A549 (cell line): ENCODE data around the gene LRRC45. TPM values are rescaled to one million over a fixed set of nuclear protein-coding genes. Genes with fewer than 3 reads are reported as not detected.
A peak's percentile ranks its signal among the peaks of the same experiment; 100 is the strongest.

Source experiments
- ATAC-seq, 2 experiments: fragments of 200-7000 bp in 1 of 2; fragments of >200 bp in 1 of 2; cut with Nextera tagmentation in 1 of 2; cut with Tn5 transposase in 1 of 2; 3 replicates each; pipeline versions ENCODE4 v1.8.0 to v1.9.1; 2018 to 2020; ENCODE audit warnings: mild to moderate bottlenecking in 1 of 2, moderate library complexity in 1 of 2
- CTCF ChIA-PET: fragments of 300-600 bp; sonication (Branson Sonifier 250); formaldehyde crosslinking; extraction: SDS; loops from one replicate; lab custom pipeline; 2021; ENCODE audit warnings: antibody characterized with exemption, inconsistent platforms; lab: Yijun Ruan, JAX
- POLR2A ChIA-PET: fragments of 350-600 bp; formaldehyde crosslinking; extraction: SDS; loops from one replicate; lab custom pipeline; 2021; ENCODE audit warnings: antibody characterized with exemption, inconsistent platforms; lab: Yijun Ruan, JAX
- DNase-seq, 2 experiments: peaks; one replicate each; pipeline versions ENCODE4 v3.0.0 to v3.0.0-alpha.2; 2011 to 2016; ENCODE audit warnings: low read depth in 1 of 2, low spot score in 1 of 2
- FAIRE-seq: peaks from 2 replicates; lab custom pipeline; 2011; peaks lifted over from hg19 to GRCh38; lab: Jason Lieb, UNC
- H3K27ac ChIP-seq, 2 experiments: fragments of >200 bp; sonication (Bioruptor Twin); formaldehyde crosslinking; 3 replicates each; pipeline ENCODE4 v1.5.1; 2016 to 2017
- H3K4me1 ChIP-seq: fragments of >200 bp; sonication (Bioruptor Twin); formaldehyde crosslinking; 3 replicates; pipeline ENCODE4 v1.6.1; 2016
- H3K4me2 ChIP-seq: fragments of >200 bp; sonication (Bioruptor Twin); formaldehyde crosslinking; 3 replicates; pipeline ENCODE4 v1.6.1; 2016
- H3K4me3 ChIP-seq: fragments of >200 bp; sonication (Bioruptor Twin); formaldehyde crosslinking; 3 replicates; pipeline ENCODE4 v1.5.1; 2016
- H3K9me3 ChIP-seq: fragments of >200 bp; sonication (Bioruptor Twin); formaldehyde crosslinking; 3 replicates; pipeline ENCODE4 v1.6.1; 2016
- BHLHE40 ChIP-seq: IDR thresholded peaks from 2 replicates; pipeline ENCODE4 v1.6.1; 2012; ENCODE audit warnings: low read depth, low read length, inconsistent platforms
- CBX8 ChIP-seq: fragments of 200-600 bp; sonication (generic); IDR thresholded peaks from 2 replicates; pipeline ENCODE4 v1.6.1; 2016
- CHD2 ChIP-seq: fragments of 150-350 bp; IDR thresholded peaks from 2 replicates; pipeline ENCODE4 v1.6.1; 2014; ENCODE audit warnings: low read length; ENCODE audit not compliant: partially characterized antibody
- CHD4 ChIP-seq: fragments of 200-600 bp; sonication (generic); IDR thresholded peaks from 2 replicates; pipeline ENCODE4 v1.6.1; 2016; ENCODE audit warnings: antibody characterized with exemption, mild to moderate bottlenecking, borderline replicate concordance
- CTCF ChIP-seq: fragments of >200 bp; sonication (Bioruptor Twin); formaldehyde crosslinking; IDR thresholded peaks from 3 replicates; pipeline ENCODE4 v1.5.1; 2016
- EHF ChIP-seq: fragments of 250-450 bp; sonication (Bioruptor Pico); IDR thresholded peaks from 2 replicates; pipeline ENCODE4 v1.5.0; 2020; ENCODE audit warnings: mild to moderate bottlenecking
- EHMT2 ChIP-seq: fragments of 200-600 bp; sonication (generic); IDR thresholded peaks from 2 replicates; pipeline ENCODE4 v1.6.1; 2016; ENCODE audit warnings: antibody characterized with exemption, low read depth, mild to moderate bottlenecking, moderate library complexity
- ELK1 ChIP-seq: fragments of 150-350 bp; IDR thresholded peaks from 2 replicates; pipeline ENCODE4 v1.6.1; 2014; ENCODE audit warnings: low read depth, mild to moderate bottlenecking, low read length
- EP300 ChIP-seq, 2 experiments: fragments of >200 bp; sonication (Bioruptor Twin); formaldehyde crosslinking; IDR thresholded peaks; 2 replicates in 1 of 2; 3 replicates in 1 of 2; pipeline ENCODE4 v1.6.1; 2016 to 2017
- ESRRA ChIP-seq: fragments of 150-350 bp; IDR thresholded peaks from 2 replicates; pipeline ENCODE4 v1.6.1; 2014; ENCODE audit warnings: mild to moderate bottlenecking, low read length, borderline replicate concordance
- FOXS1 ChIP-seq: fragments of 250-450 bp; sonication (Bioruptor Pico); IDR thresholded peaks from 2 replicates; pipeline ENCODE4 v1.5.0; 2020; ENCODE audit warnings: mild to moderate bottlenecking, moderate library complexity
- HDAC2 ChIP-seq: fragments of 200-600 bp; sonication (generic); IDR thresholded peaks from 2 replicates; pipeline ENCODE4 v1.6.1; 2016
- HEYL ChIP-seq: fragments of 250-450 bp; sonication (Bioruptor Pico); IDR thresholded peaks from 2 replicates; pipeline ENCODE4 v1.8.0; 2021; ENCODE audit warnings: mild to moderate bottlenecking, moderate library complexity
- HMGXB4 ChIP-seq: fragments of 250-450 bp; sonication (Bioruptor Pico); IDR thresholded peaks from 2 replicates; pipeline ENCODE4 v1.5.0; 2021; ENCODE audit warnings: mild to moderate bottlenecking, moderate library complexity, borderline replicate concordance
- HOXB13 ChIP-seq: fragments of 250-450 bp; sonication (Bioruptor Pico); IDR thresholded peaks from 2 replicates; pipeline ENCODE4 v1.5.0; 2020; ENCODE audit warnings: low read depth, mild to moderate bottlenecking, moderate library complexity
- HOXB5 ChIP-seq: fragments of 250-450 bp; sonication (Bioruptor Pico); IDR thresholded peaks from 2 replicates; pipeline ENCODE4 v1.5.0; 2020; ENCODE audit warnings: mild to moderate bottlenecking, moderate library complexity
- JUNB ChIP-seq: fragments of >200 bp; sonication (Bioruptor Twin); formaldehyde crosslinking; IDR thresholded peaks from 2 replicates; pipeline ENCODE4 v1.6.1; 2016
- KDM5A ChIP-seq: fragments of 200-600 bp; sonication (generic); IDR thresholded peaks from 2 replicates; pipeline ENCODE4 v1.6.1; 2016; ENCODE audit warnings: antibody characterized with exemption, mild to moderate bottlenecking
- MAFK ChIP-seq: fragments of 450-650 bp; IDR thresholded peaks from 2 replicates; pipeline ENCODE4 v1.6.1; 2014; ENCODE audit not compliant: partially characterized antibody
- MAX ChIP-seq: IDR thresholded peaks from 2 replicates; pipeline ENCODE4 v1.6.1; 2012
- MYC ChIP-seq: IDR thresholded peaks from 2 replicates; pipeline ENCODE4 v1.6.1; 2012; ENCODE audit warnings: mild to moderate bottlenecking, inconsistent platforms, low read length, improper control_type of control experiment, borderline replicate concordance
- NFE2L2 ChIP-seq: fragments of 150-350 bp; conservative IDR thresholded peaks from 2 replicates; pipeline ENCODE4 v1.6.1; 2014; ENCODE audit warnings: low read length
- PHF8 ChIP-seq: fragments of 200-600 bp; sonication (generic); IDR thresholded peaks from 2 replicates; pipeline ENCODE4 v1.6.1; 2016; ENCODE audit warnings: low read depth, mild to moderate bottlenecking, antibody characterized with exemption, moderate library complexity, borderline replicate concordance
- POLR2A ChIP-seq: IDR thresholded peaks from 2 replicates; pipeline ENCODE4 v1.6.1; 2012; ENCODE audit warnings: mild to moderate bottlenecking, low read length
- POLR2AphosphoS2 ChIP-seq: conservative IDR thresholded peaks from 2 replicates; pipeline ENCODE4 v1.6.1; 2012; ENCODE audit warnings: low read length, improper control_type of control experiment, inconsistent platforms
- RAD21 ChIP-seq, 2 experiments: fragments of >200 bp in 1 of 2; sonication (Bioruptor Twin) in 1 of 2; formaldehyde crosslinking in 1 of 2; IDR thresholded peaks in 1 of 2; conservative IDR thresholded peaks in 1 of 2; 2 replicates in 1 of 2; 3 replicates in 1 of 2; pipeline ENCODE4 v1.6.1; 2012 to 2018; ENCODE audit warnings: inconsistent platforms in 1 of 2
- RFX5 ChIP-seq: fragments of 450-650 bp; IDR thresholded peaks from 2 replicates; pipeline ENCODE4 v1.7.1; 2014; ENCODE audit warnings: antibody characterized with exemption, mild to moderate bottlenecking, moderate library complexity
- SMC3 ChIP-seq: fragments of >200 bp; sonication (Bioruptor Twin); formaldehyde crosslinking; IDR thresholded peaks from 3 replicates; pipeline ENCODE4 v1.6.1; 2018; ENCODE audit warnings: inconsistent platforms
- TP53 ChIP-seq: fragments of 250-450 bp; sonication (Bioruptor Pico); IDR thresholded peaks from 2 replicates; pipeline ENCODE4 v1.5.0; 2021; ENCODE audit warnings: mild to moderate bottlenecking, moderate library complexity
- ZC3H11A ChIP-seq: fragments of 450-650 bp; IDR thresholded peaks from 2 replicates; pipeline ENCODE4 v1.6.1; 2014; ENCODE audit warnings: antibody characterized with exemption, mild to moderate bottlenecking
- WGBS: methylation state at CpG from one replicate; pipeline ENCODE4 v1.1.6; 2017; ENCODE audit errors: missing lambda C conversion rate; 5-methylcytosine and 5-hydroxymethylcytosine counted together
- polyA plus RNA-seq, 4 experiments: library from polyadenylated mRNA; depleted of rRNA in 3 of 4; stranded (reverse); fragments of >200 nt; fragmentation: RNase III in 1 of 4; extraction: RNeasy Plus Mini Kit Qiagen cat#74134 plus additional on column Dnase treatment in 1 of 4; gene quantifications; 2 replicates in 3 of 4; 3 replicates in 1 of 4; pipeline ENCODE4 v1.2.3, GENCODE V29; 2011 to 2017
- TF ChIP-seq, protein P1 (sequence below): fragments of >200 bp; sonication (Bioruptor Twin); formaldehyde crosslinking; IDR thresholded peaks from 2 replicates; pipeline ENCODE4 v1.6.1; 2016
- TF ChIP-seq, protein P2 (sequence below): fragments of 450-650 bp; IDR thresholded peaks from 2 replicates; pipeline ENCODE4 v1.6.1; 2014; ENCODE audit warnings: antibody characterized with exemption
- TF ChIP-seq, protein P3 (sequence below): fragments of 250-450 bp; sonication (Bioruptor Pico); IDR thresholded peaks from 2 replicates; pipeline ENCODE4 v1.5.0; 2020; ENCODE audit warnings: low read depth, mild to moderate bottlenecking, moderate library complexity

LRRC45 gene
- polyA plus RNA-seq, 2 of the 4 experiments (the other 2 are of a cell fraction): 6.4 to 24.5 TPM

DNA sequence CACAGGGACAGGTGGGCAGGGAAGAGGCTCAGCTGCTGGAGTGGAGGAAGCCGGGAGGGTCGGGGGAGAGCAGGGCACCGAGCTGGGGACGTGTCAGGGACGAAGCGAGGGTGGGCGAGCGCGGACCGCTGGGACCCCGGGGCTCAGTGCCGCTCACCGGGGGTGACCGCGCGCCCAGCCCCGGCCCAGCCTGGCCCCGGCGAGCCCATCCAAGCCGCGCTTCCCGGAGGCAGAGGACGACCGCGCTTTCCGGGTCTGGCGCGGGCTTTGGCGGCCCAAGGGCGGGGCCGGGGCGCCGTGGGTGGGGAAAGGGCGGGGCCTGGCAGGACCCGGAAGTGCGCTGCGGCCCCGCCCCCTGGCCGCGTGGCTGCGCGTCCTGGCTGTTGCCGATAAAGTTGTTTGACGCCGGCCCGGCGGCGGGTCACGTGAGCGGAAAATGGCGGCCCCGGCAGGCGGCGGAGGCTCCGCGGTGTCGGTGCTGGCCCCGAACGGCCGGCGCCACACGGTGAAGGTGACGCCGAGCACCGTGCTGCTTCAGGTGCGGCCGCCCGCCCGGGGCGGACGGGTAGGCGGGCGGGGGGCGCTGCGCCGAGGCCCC is 45.8 kb upstream of the LRRC45 start, which contains the start of gene ASPSCR1:
Gene ASPSCR1 (plus strand): TSS at position 419 of the 598 bp plus-strand sequence. CDS start 18 bp downstream, at position 437.
- peak; percentile 74 to 95 for DNase-seq
- Histone ChIP-seq H3K4me2 (peak within 1 kb of the TSS; percentile 94), H3K9me3 (peaks cover 18% of the 10 kb centered on the region), H3K27ac (peak within 1 kb of the TSS; percentile 89 to 94), H3K4me3 (peak within 1 kb of the TSS; percentile 89), H3K4me1 (peaks cover 12% of the 10 kb centered on the region)
- no peak for FAIRE-seq
- ChIA-PET CTCF (interaction anchor here (0.6 to 7.1 kb wide), 7 partner anchors 8 to 44 kb away, joined by 3 to 52 read pairs (median 4); partner anchors contain the start of genes CENPX, LRRC45 and NOTUM), POLR2A (interaction anchor here (1.0 to 1.3 kb wide), 4 partner anchors 10 to 44 kb away, joined by 3 to 5 read pairs (median 4); no protein-coding TSS in a partner anchor)
- WGBS: 1% methylated on average over 27 of the region's 76 CpGs
- ATAC-seq: peak; percentile 88 to 89
- TF ChIP-seq ESRRA (no peak), FOXS1 (CRISPR knock-in tag) (no peak), TP53 (peak; percentile 56; the same call in 1 of the 2 replicates), CTCF (no peak), CHD2 (no peak), HEYL (no peak), HOXB13 (CRISPR knock-in tag) (no peak; the same call in 1 of the 2 replicates), BHLHE40 (peak; percentile 96), EP300 (IDR thresholded peaks at IDR 0.05) (no peak), HMGXB4 (CRISPR knock-in tag) (no peak), MAX (peak; percentile 98), POLR2AphosphoS2 (no peak), EHF (CRISPR knock-in tag) (no peak; the same call in 1 of the 2 replicates), HDAC2 (no peak), ELK1 (no peak), EHMT2 (no peak), POLR2A (peak; percentile 77), PHF8 (peak; percentile 94; the same call in 1 of the 2 replicates), MAFK (no peak), RAD21 (conservative IDR thresholded peaks at IDR 0.05 in 1 of 2, IDR thresholded peaks at IDR 0.05 in 1 of 2) (no peak), CBX8 (no peak), HOXB5 (CRISPR knock-in tag) (peak; percentile 48; the same call in 1 of the 2 replicates), MYC (peak; percentile 100), SMC3 (0 out of 3 replicates have a peak, but pooled peaks have one; percentile 11), CHD4 (no peak), KDM5A (0 out of 2 replicates have a peak, but pooled peaks have one; percentile 36), RFX5 (peak; percentile 47; the same call in 1 of the 2 replicates), NFE2L2 (no peak), JUNB (no peak), ZC3H11A (no peak)
- TF ChIP-seq, protein P1, sequence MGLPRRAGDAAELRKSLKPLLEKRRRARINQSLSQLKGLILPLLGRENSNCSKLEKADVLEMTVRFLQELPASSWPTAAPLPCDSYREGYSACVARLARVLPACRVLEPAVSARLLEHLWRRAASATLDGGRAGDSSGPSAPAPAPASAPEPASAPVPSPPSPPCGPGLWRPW: no peak
- TF ChIP-seq, protein P2, sequence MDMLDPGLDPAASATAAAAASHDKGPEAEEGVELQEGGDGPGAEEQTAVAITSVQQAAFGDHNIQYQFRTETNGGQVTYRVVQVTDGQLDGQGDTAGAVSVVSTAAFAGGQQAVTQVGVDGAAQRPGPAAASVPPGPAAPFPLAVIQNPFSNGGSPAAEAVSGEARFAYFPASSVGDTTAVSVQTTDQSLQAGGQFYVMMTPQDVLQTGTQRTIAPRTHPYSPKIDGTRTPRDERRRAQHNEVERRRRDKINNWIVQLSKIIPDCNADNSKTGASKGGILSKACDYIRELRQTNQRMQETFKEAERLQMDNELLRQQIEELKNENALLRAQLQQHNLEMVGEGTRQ: peak; percentile 90
- TF ChIP-seq, protein P3, sequence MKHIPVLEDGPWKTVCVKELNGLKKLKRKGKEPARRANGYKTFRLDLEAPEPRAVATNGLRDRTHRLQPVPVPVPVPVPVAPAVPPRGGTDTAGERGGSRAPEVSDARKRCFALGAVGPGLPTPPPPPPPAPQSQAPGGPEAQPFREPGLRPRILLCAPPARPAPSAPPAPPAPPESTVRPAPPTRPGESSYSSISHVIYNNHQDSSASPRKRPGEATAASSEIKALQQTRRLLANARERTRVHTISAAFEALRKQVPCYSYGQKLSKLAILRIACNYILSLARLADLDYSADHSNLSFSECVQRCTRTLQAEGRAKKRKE (CRISPR knock-in tag): no peak
